Skeletal muscle satellite cell (primary cell): ENCODE measurements around the gene DHH.

Experiments used
- H3K27me3 ChIP-seq: 2 replicates; pipeline ENCODE4 v1.7.0; 2013; ENCODE audit warnings: low read length; ENCODE audit not compliant: control insufficient read depth, insufficient read depth
- H3K36me3 ChIP-seq: 2 replicates; pipeline ENCODE4 v1.7.0; 2013; ENCODE audit warnings: mild to moderate bottlenecking, control low read depth, low read length; ENCODE audit not compliant: insufficient read depth
- H3K4me1 ChIP-seq: 2 replicates; pipeline ENCODE4 v1.7.0; 2013; ENCODE audit warnings: low read length; ENCODE audit not compliant: control insufficient read depth, insufficient read depth
- H3K4me2 ChIP-seq: 2 replicates; pipeline ENCODE4 v1.7.0; 2013; ENCODE audit warnings: mild to moderate bottlenecking, low read length
- H3K4me3 ChIP-seq: 2 replicates; pipeline ENCODE4 v1.7.0; 2013; ENCODE audit warnings: low read length
- H3K9ac ChIP-seq: 2 replicates; pipeline ENCODE4 v1.7.0; 2013; ENCODE audit warnings: mild to moderate bottlenecking, low read depth, low read length, moderate library complexity
- H3K9me3 ChIP-seq: replicated peaks from 2 replicates; pipeline ENCODE4 v1.7.0; 2013; ENCODE audit warnings: mild to moderate bottlenecking, control low read depth, low read length

The DHH gene

GRCh38 chr12:49105504-49106084 is 11.0 kb upstream of the DHH start:
- Histone ChIP-seq H3K9ac (no peak overlapping the region), H3K27me3 (no peaks in the 10 kb centered on the region), H3K4me2 (peak overlapping the region; percentile 9), H3K36me3 (peaks cover 59% of the 10 kb centered on the region), H3K9me3 (no peaks in the 10 kb centered on the region), H3K4me3 (no peak overlapping the region), H3K4me1 (peaks cover 19% of the 10 kb centered on the region)

GRCh38 chr12:49104822-49105221 is 10.2 kb upstream of the DHH start:
- Histone ChIP-seq H3K9me3 (no peaks in the 10 kb centered on the region), H3K4me1 (peaks cover 19% of the 10 kb centered on the region), H3K36me3 (peaks cover 66% of the 10 kb centered on the region), H3K27me3 (no peaks in the 10 kb centered on the region), H3K4me3 (no peak overlapping the region), H3K4me2 (no peak overlapping the region), H3K9ac (no peak overlapping the region)

GRCh38 chr12:49100380-49100779 is 5.8 kb upstream of the DHH start:
- no peak overlapping the region for H3K4me2 ChIP-seq
- no peak overlapping the region for H3K9ac ChIP-seq
- peaks cover under 1% of the 10 kb centered on the region for H3K4me1 ChIP-seq
- no peak overlapping the region for H3K4me3 ChIP-seq
- no peaks in the 10 kb centered on the region for H3K27me3 ChIP-seq
- peaks cover 69% of the 10 kb centered on the region for H3K36me3 ChIP-seq
- no peaks in the 10 kb centered on the region for H3K9me3 ChIP-seq

- no peak overlapping the region for H3K9ac ChIP-seq
- H3K4me3 ChIP-seq, result no peak overlapping the region
- H3K9me3 ChIP-seq, result no peaks in the 10 kb centered on the region
- peaks cover 15% of the 10 kb centered on the region for H3K4me1 ChIP-seq
- H3K27me3 ChIP-seq, result peaks cover 16% of the 10 kb centered on the region
- no peak overlapping the region for H3K4me2 ChIP-seq
- H3K36me3 ChIP-seq, result peaks cover 55% of the 10 kb centered on the region
Measured at GRCh38 chr12:49098703-49099102, 4.1 kb upstream of the DHH start.

- Histone ChIP-seq H3K9me3 (no peaks in the 10 kb centered on the region), H3K27me3 (peaks cover 22% of the 10 kb centered on the region), H3K4me1 (peaks cover 16% of the 10 kb centered on the region), H3K4me2 (no peak overlapping the region), H3K9ac (no peak overlapping the region), H3K36me3 (peaks cover 48% of the 10 kb centered on the region), H3K4me3 (no peak overlapping the region)
Measured at GRCh38 chr12:49098035-49098451, 3.4 kb upstream of the DHH start.

- no peak overlapping the region for H3K4me2 ChIP-seq
- no peaks in the 10 kb centered on the region for H3K9me3 ChIP-seq
- peaks cover 42% of the 10 kb centered on the region for H3K36me3 ChIP-seq
- H3K4me3 ChIP-seq, result no peak overlapping the region
- H3K9ac ChIP-seq, result no peak overlapping the region
- peaks cover 16% of the 10 kb centered on the region for H3K4me1 ChIP-seq
- peaks cover 28% of the 10 kb centered on the region for H3K27me3 ChIP-seq
Measured at GRCh38 chr12:49097381-49097780, 2.8 kb upstream of the DHH start.

GRCh38 chr12:49094975-49095365 is 369 bp upstream of the DHH start:
- Histone ChIP-seq H3K9ac (no peak overlapping the region), H3K4me2 (peak overlapping the region; percentile 66), H3K9me3 (no peaks in the 10 kb centered on the region), H3K36me3 (peaks cover 18% of the 10 kb centered on the region), H3K4me3 (no peak overlapping the region), H3K4me1 (peaks cover 24% of the 10 kb centered on the region), H3K27me3 (peaks cover 32% of the 10 kb centered on the region)

GRCh38 chr12:49093792-49094159 is 825 bp downstream of the DHH start:
- Histone ChIP-seq H3K9ac (no peak overlapping the region), H3K4me3 (peak overlapping the region; percentile 46), H3K4me1 (peaks cover 27% of the 10 kb centered on the region), H3K27me3 (peaks cover 38% of the 10 kb centered on the region), H3K36me3 (peaks cover 13% of the 10 kb centered on the region), H3K9me3 (no peaks in the 10 kb centered on the region), H3K4me2 (peak overlapping the region; percentile 66)

- Histone ChIP-seq H3K27me3 (peaks cover 42% of the 10 kb centered on the region), H3K9me3 (no peaks in the 10 kb centered on the region), H3K4me2 (no peak overlapping the region), H3K4me3 (no peak overlapping the region), H3K36me3 (peaks cover 13% of the 10 kb centered on the region), H3K9ac (no peak overlapping the region), H3K4me1 (peaks cover 33% of the 10 kb centered on the region)
Measured at GRCh38 chr12:49092816-49093406, 1.7 kb downstream of the DHH start.

- H3K9me3 ChIP-seq, result no peaks in the 10 kb centered on the region
- H3K9ac ChIP-seq, result no peak overlapping the region
- H3K36me3 ChIP-seq, result peaks cover 6% of the 10 kb centered on the region
- H3K27me3 ChIP-seq, result peaks cover 42% of the 10 kb centered on the region
- peak overlapping the region; percentile 68 for H3K4me2 ChIP-seq
- H3K4me3 ChIP-seq, result peak overlapping the region; percentile 35
- peaks cover 34% of the 10 kb centered on the region for H3K4me1 ChIP-seq
Measured at GRCh38 chr12:49092086-49092815, 2.4 kb downstream of the DHH start.

- Histone ChIP-seq H3K4me2 (peak overlapping the region; percentile 68), H3K4me3 (no peak overlapping the region), H3K4me1 (peaks cover 34% of the 10 kb centered on the region), H3K9ac (no peak overlapping the region), H3K9me3 (no peaks in the 10 kb centered on the region), H3K36me3 (peaks cover 2% of the 10 kb centered on the region), H3K27me3 (peaks cover 42% of the 10 kb centered on the region)
Measured at GRCh38 chr12:49091836-49092085, 2.8 kb downstream of the DHH start.
